HepG2 (cell line): ENCODE data around the gene C6orf15. TPM values are rescaled to one million over a fixed set of nuclear protein-coding genes. Genes with fewer than 3 reads are reported as not detected.

Experiments
- ATAC-seq: fragments of 200-7000 bp; cut with Tn5 transposase; 3 replicates; pipeline ENCODE4 v1.9.1; 2020; ENCODE audit warnings: mild to moderate bottlenecking, moderate library complexity
- BruUV-seq: library from RNA; stranded (reverse); fragments of 400-500 nt; replicated peaks from 2 replicates; lab custom pipeline; 2021; lab: Mats Ljungman, UMichigan
- CTCF ChIA-PET: fragments of 300-600 bp; formaldehyde crosslinking; extraction: SDS; loops from one replicate; lab custom pipeline; 2021; ENCODE audit warnings: low total read pairs, inconsistent platforms, low intra/inter-chr PET ratio; lab: Yijun Ruan, JAX
- POLR2A ChIA-PET: fragments of 350-600 bp; sonication (Branson Sonifier 250); formaldehyde crosslinking; loops from one replicate; lab custom pipeline; 2020; ENCODE audit warnings: antibody characterized with exemption, inconsistent platforms; lab: Yijun Ruan, JAX
- DNase-seq: peaks from one replicate; pipeline ENCODE4 v3.0.0-alpha.2; 2015; ENCODE audit warnings: low spot score
- FAIRE-seq: peaks from 3 replicates; lab custom pipeline; 2011; peaks lifted over from hg19 to GRCh38; lab: Jason Lieb, UNC
- H2AFZ ChIP-seq: one replicate; pipeline ENCODE4 v1.6.1; 2011; ENCODE audit warnings: low read length, inconsistent platforms
- H3K27ac ChIP-seq: fragments of 300-600 bp; 3 replicates; pipeline ENCODE4 v1.8.0; 2011; ENCODE audit warnings: mixed run types, mild to moderate bottlenecking, mixed read lengths, low read length, inconsistent platforms; ENCODE audit not compliant: insufficient read depth; ENCODE audit errors: extremely low read length
- H3K27me3 ChIP-seq, 2 experiments: fragments of 200-600 bp in 1 of 2; 2 replicates in 1 of 2; 3 replicates in 1 of 2; pipeline versions ENCODE4 v1.6.0 to v1.8.0; 2011; ENCODE audit warnings: low read length in 2 of 2, mild to moderate bottlenecking in 2 of 2, moderate library complexity in 2 of 2, inconsistent platforms in 1 of 2; ENCODE audit not compliant: insufficient read depth in 2 of 2, control insufficient read depth in 1 of 2
- H3K36me3 ChIP-seq, 2 experiments: fragments of 200-600 bp in 1 of 2; replicated peaks in 1 of 2; 2 replicates in 1 of 2; 3 replicates in 1 of 2; pipeline versions ENCODE4 v1.5.1 to v1.8.0; 2011; ENCODE audit warnings: low read length in 2 of 2, inconsistent platforms in 1 of 2; ENCODE audit not compliant: insufficient read depth in 2 of 2, control insufficient read depth in 1 of 2
- H3K4me1 ChIP-seq: 2 replicates; pipeline ENCODE4 v1.5.1; 2012; ENCODE audit warnings: low read length, inconsistent platforms; ENCODE audit not compliant: insufficient read depth
- H3K4me2 ChIP-seq: 2 replicates; pipeline ENCODE4 v1.6.0; 2011; ENCODE audit warnings: low read depth, low read length, inconsistent platforms
- H3K4me3 ChIP-seq, 3 experiments: fragments of 200-600 bp in 1 of 3; sonication (generic), shearing (Covaris generic) in 1 of 3; replicated peaks in 1 of 3; 2 replicates each; pipeline ENCODE4 v1.5.1; 2011 to 2016; ENCODE audit warnings: low read length in 3 of 3, inconsistent platforms in 2 of 3, low read depth in 2 of 3, mild to moderate bottlenecking in 2 of 3, control low read depth in 1 of 3, mixed read lengths in 1 of 3; ENCODE audit not compliant: insufficient read depth in 1 of 3
- H3K79me2 ChIP-seq: one replicate; pipeline ENCODE4 v1.6.1; 2011; ENCODE audit warnings: low read length, inconsistent platforms; ENCODE audit not compliant: insufficient read depth
- H3K9ac ChIP-seq: 2 replicates; pipeline ENCODE4 v1.6.0; 2011; ENCODE audit warnings: mild to moderate bottlenecking, low read depth, low read length, inconsistent platforms; ENCODE audit not compliant: insufficient read depth
- H3K9me3 ChIP-seq: 2 replicates; pipeline ENCODE4 v1.5.1; 2012; ENCODE audit warnings: mild to moderate bottlenecking, low read length
- H4K20me1 ChIP-seq: 2 replicates; pipeline ENCODE4 v1.6.0; 2011; ENCODE audit warnings: inconsistent platforms, mild to moderate bottlenecking, low read length, moderate library complexity; ENCODE audit not compliant: insufficient read depth
- AKNA ChIP-seq: sonication (generic); formaldehyde crosslinking; IDR thresholded peaks from 2 replicates; pipeline ENCODE4 v1.4.0; 2020; ENCODE audit warnings: missing genetic modification reagents, borderline replicate concordance
- GLI4 ChIP-seq: sonication (generic); formaldehyde crosslinking; IDR thresholded peaks from 2 replicates; pipeline ENCODE4 v1.5.1; 2020; ENCODE audit warnings: missing genetic modification reagents, mild to moderate bottlenecking, moderate library complexity, borderline replicate concordance
- NCOR1 ChIP-seq: fragments of 200-600 bp; sonication (generic); IDR thresholded peaks from 2 replicates; pipeline ENCODE4 v1.7.0; 2017; ENCODE audit warnings: antibody characterized with exemption, low read length, borderline replicate concordance
- NFKB2 ChIP-seq: sonication (generic); formaldehyde crosslinking; IDR thresholded peaks from 2 replicates; pipeline ENCODE4 v1.4.0; 2020; ENCODE audit warnings: missing genetic modification reagents, borderline replicate concordance
- ZNF121 ChIP-seq: sonication (generic); formaldehyde crosslinking; IDR thresholded peaks from 2 replicates; pipeline ENCODE4 v1.5.0; 2020; ENCODE audit warnings: mild to moderate bottlenecking, missing genetic modification reagents
- ZNF260 ChIP-seq: sonication (generic); formaldehyde crosslinking; IDR thresholded peaks from 2 replicates; pipeline ENCODE4 v1.4.0; 2020; ENCODE audit warnings: missing genetic modification reagents, low read depth, mild to moderate bottlenecking, borderline replicate concordance
- ZNF333 ChIP-seq: sonication (generic); formaldehyde crosslinking; IDR thresholded peaks from 2 replicates; pipeline ENCODE4 v1.4.0; 2020; ENCODE audit warnings: mild to moderate bottlenecking, missing genetic modification reagents, borderline replicate concordance
- ZNF770 ChIP-seq: sonication (generic); formaldehyde crosslinking; IDR thresholded peaks from 2 replicates; pipeline ENCODE4 v1.5.0; 2020; ENCODE audit warnings: mild to moderate bottlenecking, missing genetic modification reagents
- ZNF800 ChIP-seq: sonication (generic); formaldehyde crosslinking; IDR thresholded peaks from 2 replicates; pipeline ENCODE4 v1.4.0; 2020; ENCODE audit warnings: missing genetic modification reagents
- WGBS: methylation state at CpG from one replicate; pipeline ENCODE4 v1.1.6; 2017; ENCODE audit warnings: low lambda C conversion rate; 5-methylcytosine and 5-hydroxymethylcytosine counted together
- in situ Hi-C: cut with HindIII; loops from 2 replicates; pipeline ENCODE4 v1.10.0; 2017; ENCODE audit warnings: low pct_unique_long_range_greater_than_20kb; ENCODE audit not compliant: extremely low pct_ligation_motif_present
- intact Hi-C: fragments of 100-400 bp; cut with micrococcal nuclease; formaldehyde crosslinking; loops from one replicate; pipeline ENCODE4 v1.10.0; 2022; ENCODE audit not compliant: unreplicated experiment
- polyA plus RNA-seq, 8 experiments: library from polyadenylated mRNA; depleted of rRNA in 3 of 8; stranded (reverse) in 7 of 8; unstranded in 1 of 8; fragments of >200 nt; fragmentation: Illumina TruSeq in 4 of 8; extraction: Trizol in 4 of 8; gene quantifications; 2 replicates each; pipeline versions ENCODE4 v1.2.1 to v1.2.3, GENCODE V29; 2011 to 2016; ENCODE audit warnings: low read depth in 4 of 8, missing spikeins in 1 of 8, mixed read lengths in 1 of 8; ENCODE audit not compliant: insufficient read depth in 1 of 8
- total RNA-seq, 5 experiments: library from RNA; depleted of rRNA; stranded (reverse); fragments of >200 nt; fragmentation: Illumina TruSeq; extraction: Trizol; gene quantifications; 2 replicates each; pipeline ENCODE4 v1.2.3, GENCODE V29; 2016; ENCODE audit warnings: low read depth in 1 of 5

C6orf15 gene
- total and polyA plus RNA-seq, 2 of the 13 experiments (the other 11 are each of a cell fraction or from before 2014, with no cell fraction given), result not detected

GRCh38 chr6:31090275-31090972 lies 22.0 kb downstream of the C6orf15 start:
- Histone ChIP-seq H3K36me3 (no peaks in the 10 kb centered on the region), H4K20me1 (no peaks in the 10 kb centered on the region), H3K4me3 (no peak overlapping the region), H3K79me2 (no peaks in the 10 kb centered on the region), H3K9ac (no peak overlapping the region), H3K9me3 (no peaks in the 10 kb centered on the region), H3K27me3 (peaks cover 0 to 15% of the 10 kb centered on the region in 2 experiments; a peak in 1 of 5 replicates), H3K4me1 (peaks cover 52% of the 10 kb centered on the region), H2AFZ (no peak overlapping the region), H3K27ac (no peak overlapping the region), H3K4me2 (no peak overlapping the region)
- in situ Hi-C loops, result loop anchor here (25.0 kb wide), 2 partner anchors 403 to 628 kb away; partner anchors contain the start of genes NRM and PPP1R18
- CTCF ChIA-PET, result no interaction called here
- no TSS peak for BruUV-seq
- no peak for FAIRE-seq
- intact Hi-C loops, result no loop called here
- ATAC-seq, result no peak
- TF ChIP-seq ZNF770 (CRISPR knock-in tag), result peak; percentile 71
- no peak for TF ChIP-seq ZNF260 (CRISPR knock-in tag)
- no peak for TF ChIP-seq ZNF333 (CRISPR knock-in tag)
- TF ChIP-seq NCOR1, result no peak
- TF ChIP-seq ZNF121 (CRISPR knock-in tag), result peak; percentile 52; the same call in 1 of the 2 replicates
- TF ChIP-seq GLI4 (CRISPR knock-in tag), result no peak
- no peak for TF ChIP-seq ZNF800
- no peak for TF ChIP-seq NFKB2 (CRISPR knock-in tag)
- no peak for TF ChIP-seq AKNA
- WGBS, result 55% methylated on average over 3 of the region's 3 CpGs
- no peak for DNase-seq
- POLR2A ChIA-PET, result no interaction called here
